D721Med (cell line): Measurements from ENCODE around the gene OPA3.

Source experiments
- DNase-seq: peaks from one replicate; pipeline ENCODE4 v3.0.0; 2011; ENCODE audit warnings: low spot score; ENCODE audit not compliant: insufficient read length
- FAIRE-seq: peaks from 2 replicates; lab custom pipeline; 2011; peaks lifted over from hg19 to GRCh38; lab: Jason Lieb, UNC
- TF ChIP-seq, protein P1 (sequence below): IDR thresholded peaks from 2 replicates; pipeline ENCODE4 v1.5.1; 2012; ENCODE audit warnings: mild to moderate bottlenecking, control low read depth; ENCODE audit not compliant: insufficient read depth; ENCODE audit errors: missing control alignments

The OPA3 gene

GRCh38 chr19:45495178-45495577 lies 89.4 kb downstream of the OPA3 start:
- DNase-seq (no peak), FAIRE-seq (no peak)
- TF ChIP-seq, protein P1, sequence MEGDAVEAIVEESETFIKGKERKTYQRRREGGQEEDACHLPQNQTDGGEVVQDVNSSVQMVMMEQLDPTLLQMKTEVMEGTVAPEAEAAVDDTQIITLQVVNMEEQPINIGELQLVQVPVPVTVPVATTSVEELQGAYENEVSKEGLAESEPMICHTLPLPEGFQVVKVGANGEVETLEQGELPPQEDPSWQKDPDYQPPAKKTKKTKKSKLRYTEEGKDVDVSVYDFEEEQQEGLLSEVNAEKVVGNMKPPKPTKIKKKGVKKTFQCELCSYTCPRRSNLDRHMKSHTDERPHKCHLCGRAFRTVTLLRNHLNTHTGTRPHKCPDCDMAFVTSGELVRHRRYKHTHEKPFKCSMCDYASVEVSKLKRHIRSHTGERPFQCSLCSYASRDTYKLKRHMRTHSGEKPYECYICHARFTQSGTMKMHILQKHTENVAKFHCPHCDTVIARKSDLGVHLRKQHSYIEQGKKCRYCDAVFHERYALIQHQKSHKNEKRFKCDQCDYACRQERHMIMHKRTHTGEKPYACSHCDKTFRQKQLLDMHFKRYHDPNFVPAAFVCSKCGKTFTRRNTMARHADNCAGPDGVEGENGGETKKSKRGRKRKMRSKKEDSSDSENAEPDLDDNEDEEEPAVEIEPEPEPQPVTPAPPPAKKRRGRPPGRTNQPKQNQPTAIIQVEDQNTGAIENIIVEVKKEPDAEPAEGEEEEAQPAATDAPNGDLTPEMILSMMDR = no peak

DNA sequence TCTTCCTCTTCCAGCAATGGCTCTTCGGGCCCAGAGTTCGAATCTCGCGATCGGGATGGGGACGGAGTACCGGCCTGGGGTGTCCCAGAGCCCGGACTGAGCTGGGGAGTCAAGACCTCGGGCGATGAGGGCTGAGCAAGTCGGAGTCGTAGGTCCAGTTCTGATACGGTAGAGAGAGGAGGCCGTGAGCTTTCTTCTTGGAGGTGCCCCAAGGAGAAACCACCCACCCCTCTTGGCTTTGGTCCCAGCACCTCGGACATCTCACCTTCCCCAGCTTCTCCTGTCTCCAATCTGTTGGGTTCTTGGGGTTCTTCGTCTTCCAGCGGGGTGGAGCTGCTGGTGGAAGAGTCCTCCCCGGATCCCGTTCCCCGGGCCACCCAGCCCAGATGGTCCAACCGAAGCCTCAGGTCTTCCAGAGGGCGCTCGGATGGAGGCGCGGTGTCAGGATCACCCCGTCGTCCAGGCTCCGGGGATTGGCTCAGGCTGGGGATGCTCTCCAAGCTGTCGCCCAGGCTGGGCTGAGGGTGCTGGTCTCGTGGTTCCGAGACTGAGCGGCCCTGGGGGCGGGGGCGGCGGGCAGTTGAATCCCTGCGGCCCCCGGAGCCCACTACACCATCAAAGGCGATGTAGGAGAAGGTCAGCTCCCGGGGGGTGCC lies 90.2 kb downstream of the OPA3 start:
- TF ChIP-seq, protein P1 = no peak
- FAIRE-seq = no peak
- DNase-seq = no peak

GRCh38 chr19:45492627-45493470 lies 91.8 kb downstream of the OPA3 start:
- TF ChIP-seq, protein P1 = no peak
- no peak for FAIRE-seq
- no peak for DNase-seq

- TF ChIP-seq, protein P1 = no peak
- FAIRE-seq (no peak), DNase-seq (no peak)
Observed at GRCh38 chr19:45492137-45492626, 92.4 kb downstream of the OPA3 start.

GRCh38 chr19:45489216-45489855 lies 95.3 kb downstream of the OPA3 start:
- TF ChIP-seq, protein P1 = no peak
- FAIRE-seq (no peak), DNase-seq (no peak)

- TF ChIP-seq, protein P1 = no peak
- FAIRE-seq = no peak
- DNase-seq = no peak
Observed at GRCh38 chr19:45488708-45489107, 95.9 kb downstream of the OPA3 start.
